DOHH2 (cell line): Measurements from ENCODE around the gene C4orf50.

Experiments
- CTCF ChIP-seq: fragments of 200-600 bp; sonication (generic); IDR thresholded peaks from one replicate; pipeline ENCODE4 v1.5.1; 2014; ENCODE audit warnings: antibody characterized with exemption, mild to moderate bottlenecking, low read depth, low read length; ENCODE audit not compliant: poor library complexity, severe bottlenecking
- EZH2phosphoT487 ChIP-seq: fragments of 200-600 bp; sonication (generic); IDR thresholded peaks from 2 replicates; pipeline ENCODE4 v1.6.1; 2017; ENCODE audit warnings: borderline replicate concordance, mild to moderate bottlenecking, antibody characterized with exemption, low read length, moderate library complexity, mixed read lengths

- TF ChIP-seq CTCF (no peak), EZH2phosphoT487 (no peak)
Observed at GRCh38 chr4:6062133-6062532, 43.9 kb upstream of the C4orf50 start.
